PC-9 (cell line): ENCODE measurements around the gene ACER1. TPM values are rescaled to one million over a fixed set of nuclear protein-coding genes. Genes with fewer than 3 reads are reported as not detected.

Experiments used
- BruUV-seq: library from RNA; stranded (reverse); fragments of 400-500 nt; replicated peaks from 2 replicates; lab custom pipeline; 2021; lab: Mats Ljungman, UMichigan
- CTCF ChIA-PET: fragments of 300-600 bp; sonication (Branson Sonifier 250); formaldehyde crosslinking; loops from one replicate; lab custom pipeline; 2022; ENCODE audit warnings: antibody characterized with exemption; lab: Charles Lee
- POLR2A ChIA-PET: fragments of 300-600 bp; sonication (Branson Sonifier 250); formaldehyde crosslinking; loops from one replicate; lab custom pipeline; 2022; ENCODE audit warnings: antibody characterized with exemption; ENCODE audit not compliant: unreplicated experiment; lab: Charles Lee
- DNase-seq, 2 experiments: peaks; one replicate each; pipeline versions ENCODE4 v3.0.0 to v3.0.0-alpha.2; 2015 to 2022; ENCODE audit warnings: mixed read lengths in 1 of 2
- H2AFZ ChIP-seq: fragments of 200-600 bp; sonication (generic); 2 replicates; pipeline ENCODE4 v1.8.1; 2017; ENCODE audit warnings: antibody characterized with exemption
- H3F3A ChIP-seq: fragments of 200-600 bp; sonication (generic); 2 replicates; pipeline ENCODE4 v1.8.1; 2017; ENCODE audit warnings: antibody characterized with exemption, mild to moderate bottlenecking, low read depth; ENCODE audit not compliant: insufficient read depth
- H3K27ac ChIP-seq: fragments of 200-600 bp; sonication (generic); 2 replicates; pipeline ENCODE4 v1.6.1; 2016; ENCODE audit warnings: mixed run types
- H3K27me3 ChIP-seq: fragments of 200-600 bp; sonication (generic); 2 replicates; pipeline ENCODE4 v1.6.1; 2016; ENCODE audit warnings: low read depth, mixed run types; ENCODE audit not compliant: insufficient read depth
- H3K36me3 ChIP-seq: fragments of 200-600 bp; sonication (generic); 2 replicates; pipeline ENCODE4 v1.6.1; 2016; ENCODE audit warnings: low read depth, mixed run types
- H3K4me1 ChIP-seq: fragments of 200-600 bp; sonication (generic); replicated peaks from 2 replicates; pipeline ENCODE4 v1.6.1; 2016; ENCODE audit warnings: mixed run types; ENCODE audit not compliant: insufficient read depth
- H3K4me2 ChIP-seq: fragments of 200-600 bp; sonication (generic); 2 replicates; pipeline ENCODE4 v1.6.1; 2017; ENCODE audit warnings: mixed run types
- H3K4me3 ChIP-seq: fragments of 200-600 bp; sonication (generic); 2 replicates; pipeline ENCODE4 v1.6.1; 2016; ENCODE audit warnings: mixed run types
- H3K79me2 ChIP-seq: fragments of 200-600 bp; sonication (generic); 2 replicates; pipeline ENCODE4 v1.6.1; 2017; ENCODE audit warnings: low read depth, mixed run types
- H3K9me2 ChIP-seq: fragments of 200-600 bp; sonication (generic); 2 replicates; pipeline ENCODE4 v1.8.1; 2017; ENCODE audit warnings: mild to moderate bottlenecking; ENCODE audit not compliant: insufficient read depth
- H3K9me3 ChIP-seq: fragments of 200-600 bp; sonication (generic); 2 replicates; pipeline ENCODE4 v1.8.1; 2016; ENCODE audit warnings: low read depth; ENCODE audit not compliant: insufficient read depth
- H4K20me1 ChIP-seq: fragments of 200-600 bp; sonication (generic); 2 replicates; pipeline ENCODE4 v1.8.1; 2017; ENCODE audit not compliant: insufficient read depth
- CTCF ChIP-seq: fragments of 200-600 bp; sonication (generic); conservative IDR thresholded peaks from 2 replicates; pipeline ENCODE4 v1.6.1; 2017; ENCODE audit warnings: mixed run types, antibody characterized with exemption, mild to moderate bottlenecking, moderate library complexity
- EZH2 ChIP-seq: fragments of 200-600 bp; sonication (generic); IDR thresholded peaks from 2 replicates; pipeline ENCODE4 v1.8.0; 2017; ENCODE audit warnings: antibody characterized with exemption, low read depth
- intact Hi-C: fragments of 100-400 bp; cut with micrococcal nuclease; formaldehyde crosslinking; loops from one replicate; pipeline ENCODE4 v1.10.0; 2022; ENCODE audit not compliant: unreplicated experiment
- total RNA-seq: library from RNA; stranded (reverse); gene quantifications from 2 replicates; pipeline ENCODE4 v1.2.3, GENCODE V29; 2021

The ACER1 gene
- total RNA-seq, 1 experiment from 2014 or later: not detected

DNA sequence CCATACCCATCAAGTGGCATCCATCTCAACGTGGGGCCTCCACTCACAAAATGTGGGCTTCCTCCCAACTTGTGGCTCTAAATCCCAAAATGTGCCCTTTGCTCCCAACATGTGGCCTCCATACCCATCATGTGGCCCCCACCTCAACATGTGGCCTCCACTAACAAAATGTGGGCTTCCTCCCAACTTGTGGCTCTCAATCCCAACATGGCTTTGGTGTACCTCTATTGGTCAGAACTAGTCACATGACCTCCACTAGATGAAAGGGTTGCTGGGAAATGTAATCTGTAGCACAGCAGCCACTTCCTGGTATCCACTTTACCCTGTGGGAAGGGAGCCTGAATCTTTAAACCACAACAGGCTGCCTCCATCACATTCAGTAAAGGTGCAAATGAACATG lies 10.1 kb upstream of the ACER1 start:
- Histone ChIP-seq H3K4me1 (no peaks in the 10 kb centered on the region), H3K36me3 (no peaks in the 10 kb centered on the region), H3K4me2 (no peak overlapping the region), H3K27ac (no peak overlapping the region), H3K9me2 (no peaks in the 10 kb centered on the region), H4K20me1 (no peaks in the 10 kb centered on the region), H3K4me3 (no peak overlapping the region), H3K27me3 (no peaks in the 10 kb centered on the region), H2AFZ (no peak overlapping the region), H3K79me2 (no peaks in the 10 kb centered on the region), H3F3A (no peaks in the 10 kb centered on the region), H3K9me3 (no peaks in the 10 kb centered on the region)
- intact Hi-C loops: no loop called here
- ChIA-PET CTCF (no interaction called here), POLR2A (no interaction called here)
- TF ChIP-seq CTCF (no peak), EZH2 (no peak)
- BruUV-seq: no TSS peak
- no peak for DNase-seq

DNA sequence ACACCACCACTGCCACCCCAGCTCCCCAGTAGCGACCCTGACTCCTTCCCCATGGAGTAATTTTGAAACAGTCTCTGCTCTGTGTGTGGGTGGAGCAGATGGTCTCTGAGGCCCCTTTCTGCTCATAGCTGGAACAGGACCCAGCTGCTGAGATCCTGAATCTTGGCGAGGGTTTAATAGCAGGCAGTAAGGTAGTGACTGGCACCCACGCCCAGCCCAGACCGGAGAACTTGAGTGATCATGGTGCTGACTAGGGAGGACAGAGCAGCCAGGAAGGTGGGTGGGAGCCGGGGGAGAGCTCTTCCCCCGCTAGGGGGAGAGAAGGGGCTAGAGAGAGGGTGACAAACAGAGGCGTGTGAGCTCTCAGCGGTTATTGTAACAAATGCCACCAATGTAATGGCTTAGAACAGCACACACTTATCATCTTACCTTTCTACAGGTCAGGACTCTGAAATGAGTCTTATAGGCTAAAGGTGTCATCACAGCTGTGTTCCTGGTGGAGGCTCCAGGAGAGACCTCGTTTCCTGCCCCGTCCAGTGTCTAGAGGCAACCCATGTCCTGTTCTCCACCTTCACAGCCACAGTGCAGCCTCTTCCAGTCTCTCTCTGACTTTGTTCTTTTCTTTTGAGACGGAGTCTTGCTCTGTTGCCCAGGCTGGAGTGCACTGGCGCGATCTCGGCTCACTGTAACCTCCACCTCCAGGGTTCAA lies 7.2 kb upstream of the ACER1 start:
- H2AFZ ChIP-seq: no peak overlapping the region
- ChIA-PET POLR2A (no interaction called here), CTCF (no interaction called here)
- H3K79me2 ChIP-seq: no peaks in the 10 kb centered on the region
- H3K27ac ChIP-seq: no peak overlapping the region
- no peaks in the 10 kb centered on the region for H3K27me3 ChIP-seq
- no peaks in the 10 kb centered on the region for H3K4me1 ChIP-seq
- no TSS peak for BruUV-seq
- TF ChIP-seq EZH2 (no peak), CTCF (no peak)
- DNase-seq: no peak
- no peaks in the 10 kb centered on the region for H3F3A ChIP-seq
- no peak overlapping the region for H3K4me3 ChIP-seq
- no peaks in the 10 kb centered on the region for H3K36me3 ChIP-seq
- no peaks in the 10 kb centered on the region for H3K9me2 ChIP-seq
- H3K9me3 ChIP-seq: no peaks in the 10 kb centered on the region
- H4K20me1 ChIP-seq: no peaks in the 10 kb centered on the region
- intact Hi-C loops: no loop called here
- H3K4me2 ChIP-seq: no peak overlapping the region

- Histone ChIP-seq H3K36me3 (no peaks in the 10 kb centered on the region), H3K9me2 (no peaks in the 10 kb centered on the region), H3K4me1 (no peaks in the 10 kb centered on the region), H3K4me3 (no peak overlapping the region), H3K79me2 (no peaks in the 10 kb centered on the region), H2AFZ (no peak overlapping the region), H4K20me1 (no peaks in the 10 kb centered on the region), H3K4me2 (no peak overlapping the region), H3F3A (no peaks in the 10 kb centered on the region), H3K27me3 (no peaks in the 10 kb centered on the region), H3K9me3 (no peaks in the 10 kb centered on the region), H3K27ac (no peak overlapping the region)
- no peak for DNase-seq
- intact Hi-C loops: no loop called here
- BruUV-seq: no TSS peak
- ChIA-PET CTCF (no interaction called here), POLR2A (interaction anchor here (0.5 kb wide), 1 partner anchor 19 kb away, joined by 5 read pairs; no protein-coding TSS in a partner anchor)
- TF ChIP-seq CTCF (no peak), EZH2 (no peak)
Measured at GRCh38 chr19:6334490-6335285, 1.3 kb upstream of the ACER1 start.
